HG03039 (cell line): ENCODE data around the gene HRAS.
"Not testable (repeated sequence)": the region's sequence is repeated elsewhere in the genome, so short reads cannot be mapped to it uniquely, and the experiment has no call there.

ENCODE experiments used
- ATAC-seq: cut with Tn5 transposase; IDR thresholded peaks from one replicate; pipeline ENCODE4 v1.9.1; 2021; ENCODE audit warnings: mild to moderate bottlenecking, moderate library complexity; ENCODE audit not compliant: unreplicated experiment

The HRAS gene

GRCh38 chr11:534396-535209 lies 773 bp downstream of the HRAS start:
- peak; percentile 2 for ATAC-seq

GRCh38 chr11:533586-534395 lies 1.6 kb downstream of the HRAS start:
- no peak for ATAC-seq

- ATAC-seq, result no peak
These were observed 2.3 kb downstream of the HRAS start for GRCh38 chr11:532986-533585.

- ATAC-seq, result no peak
These were observed 2.8 kb downstream of the HRAS start for GRCh38 chr11:532527-532985.

GRCh38 chr11:531919-532526 lies 3.4 kb downstream of the HRAS start:
- no peak for ATAC-seq

GRCh38 chr11:530960-531831 lies 4.2 kb downstream of the HRAS start:
- ATAC-seq, result no peak

GRCh38 chr11:529728-530411 lies 5.5 kb downstream of the HRAS start:
- no peak for ATAC-seq

- ATAC-seq, result no peak
These were observed 6.3 kb downstream of the HRAS start for GRCh38 chr11:528815-529727.

GRCh38 chr11:528166-528814 lies 7.1 kb downstream of the HRAS start:
- ATAC-seq, result no peak

GRCh38 chr11:526192-526591 lies 9.2 kb downstream of the HRAS start:
- no peak for ATAC-seq

GRCh38 chr11:521177-521688 lies 14.1 kb downstream of the HRAS start:
- ATAC-seq, result no peak

GRCh38 chr11:520428-521176 lies 14.8 kb downstream of the HRAS start:
- no peak for ATAC-seq

- peak; percentile 61 for ATAC-seq
These were observed 16.7 kb downstream of the HRAS start for GRCh38 chr11:518463-519202.

- ATAC-seq, result not testable (repeated sequence)
These were observed 18.3 kb downstream of the HRAS start for GRCh38 chr11:516918-517685.

- ATAC-seq, result no peak
These were observed 19.0 kb downstream of the HRAS start for GRCh38 chr11:516400-516799.

GRCh38 chr11:515131-515530 lies 20.2 kb downstream of the HRAS start:
- ATAC-seq, result no peak
